Progenitor cell of endocrine pancreas (in vitro differentiated cells): ENCODE data around the gene STK39. TPM values are rescaled to one million over a fixed set of nuclear protein-coding genes. Genes with fewer than 3 reads are reported as not detected.

Experiments
- DNase-seq: peaks from one replicate; pipeline ENCODE4 v3.0.0; 2021; ENCODE audit warnings: low spot score; ENCODE audit not compliant: unreplicated experiment
- H3K27ac Mint-ChIP-seq: 2 replicates; pipeline ENCODE4 v1.8.0; 2021; ENCODE audit warnings: mild to moderate bottlenecking, moderate library complexity, mixed read lengths
- H3K27me3 Mint-ChIP-seq: 2 replicates; pipeline ENCODE4 v1.8.0; 2021; ENCODE audit warnings: mixed read lengths
- H3K36me3 Mint-ChIP-seq: 2 replicates; pipeline ENCODE4 v1.8.0; 2022; ENCODE audit warnings: mixed read lengths; ENCODE audit not compliant: insufficient read depth
- H3K4me1 Mint-ChIP-seq: 2 replicates; pipeline ENCODE4 v1.8.0; 2021; ENCODE audit warnings: low read depth, mixed read lengths
- H3K4me3 Mint-ChIP-seq: 2 replicates; pipeline ENCODE4 v1.8.0; 2021; ENCODE audit warnings: low read depth, mild to moderate bottlenecking, moderate library complexity, mixed read lengths
- H3K9me3 Mint-ChIP-seq: 2 replicates; pipeline ENCODE4 v1.8.0; 2021; ENCODE audit warnings: low read depth, mixed read lengths
- CTCF ChIP-seq: fragments of 200-600 bp; sonication (generic); IDR thresholded peaks from one replicate; pipeline ENCODE4 v1.5.0; 2021; ENCODE audit warnings: antibody characterized with exemption, mild to moderate bottlenecking; ENCODE audit not compliant: unreplicated experiment
- total RNA-seq: library from RNA; stranded (reverse); gene quantifications from 2 replicates; pipeline ENCODE4 v1.2.1, GENCODE V29; 2021

STK39 gene
- total RNA-seq, 1 donor from 2014 or later, result 22.9 TPM

DNA sequence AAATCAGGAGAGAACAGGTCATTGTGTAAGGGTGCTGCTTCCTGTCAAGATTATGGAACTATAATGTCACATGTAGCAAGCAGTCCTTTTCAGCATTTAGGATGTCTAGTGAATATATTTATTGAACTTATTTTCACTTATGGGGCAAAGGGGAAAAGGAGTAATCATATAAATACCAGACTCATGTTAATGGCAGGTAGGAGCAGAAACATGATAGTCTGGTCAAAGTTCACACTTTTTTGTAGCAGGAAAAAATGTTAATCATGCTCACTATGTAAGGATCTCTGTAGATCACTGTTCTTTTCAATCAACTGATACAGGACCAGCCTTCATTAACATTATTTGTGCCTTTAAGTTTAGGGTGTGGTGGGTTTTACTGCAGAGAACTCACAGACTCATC lies 219.0 kb downstream of the STK39 start:
- H3K27me3 Mint-ChIP-seq, result no peaks in the 10 kb centered on the region
- H3K4me3 Mint-ChIP-seq, result no peak overlapping the region
- DNase-seq, result no peak
- no peak overlapping the region for H3K27ac Mint-ChIP-seq
- peaks cover 10% of the 10 kb centered on the region for H3K36me3 Mint-ChIP-seq
- H3K9me3 Mint-ChIP-seq, result no peaks in the 10 kb centered on the region
- peaks cover 32% of the 10 kb centered on the region for H3K4me1 Mint-ChIP-seq
- no peak for TF ChIP-seq CTCF

DNA sequence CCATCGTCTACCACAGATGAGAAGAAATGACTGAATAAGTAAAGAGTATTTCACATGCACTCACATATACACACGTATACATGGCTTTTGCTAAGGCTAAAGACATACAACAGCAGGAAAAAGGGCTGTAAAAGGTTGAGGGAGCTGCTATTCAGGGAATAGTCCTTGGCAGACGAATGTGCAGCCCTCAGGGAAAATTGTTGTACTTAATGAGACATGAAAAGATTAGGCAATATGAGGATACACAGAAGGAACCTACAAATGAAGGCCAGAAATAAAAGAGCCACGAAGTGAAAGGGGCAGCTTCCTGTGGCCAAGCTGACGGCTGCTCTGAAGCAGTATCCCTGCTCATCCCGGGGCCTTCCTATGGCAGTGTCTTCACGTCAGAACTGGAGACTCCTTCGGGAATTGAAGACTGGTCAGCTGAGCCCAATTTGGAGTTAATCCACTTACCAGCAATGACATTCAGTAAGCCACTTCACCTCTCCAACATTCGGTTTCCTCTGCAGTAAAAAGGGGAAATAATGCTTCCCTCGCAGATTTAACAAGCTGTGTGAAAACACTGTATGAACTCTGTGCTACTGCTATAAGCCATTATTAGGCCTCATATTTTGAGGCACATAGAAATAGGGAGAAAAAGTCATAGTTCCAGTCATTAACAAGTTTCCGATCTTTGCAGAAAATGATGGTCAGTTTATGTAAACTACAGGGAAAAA lies 221.8 kb downstream of the STK39 start:
- Mint-ChIP-seq H3K36me3 (peaks cover 4% of the 10 kb centered on the region), H3K9me3 (no peaks in the 10 kb centered on the region), H3K4me3 (no peak overlapping the region), H3K27me3 (peaks cover 3% of the 10 kb centered on the region), H3K27ac (peak overlapping the region; percentile 6), H3K4me1 (peaks cover 32% of the 10 kb centered on the region)
- TF ChIP-seq CTCF, result no peak
- DNase-seq, result no peak

GRCh38 chr2:168024459-168024858 lies 222.9 kb downstream of the STK39 start:
- peaks cover 32% of the 10 kb centered on the region for H3K4me1 Mint-ChIP-seq
- peaks cover 3% of the 10 kb centered on the region for H3K27me3 Mint-ChIP-seq
- H3K27ac Mint-ChIP-seq, result no peak overlapping the region
- no peaks in the 10 kb centered on the region for H3K9me3 Mint-ChIP-seq
- peaks cover 4% of the 10 kb centered on the region for H3K36me3 Mint-ChIP-seq
- DNase-seq, result no peak
- H3K4me3 Mint-ChIP-seq, result no peak overlapping the region
- TF ChIP-seq CTCF, result no peak

GRCh38 chr2:168021800-168022587 lies 225.4 kb downstream of the STK39 start:
- H3K9me3 Mint-ChIP-seq, result no peaks in the 10 kb centered on the region
- peaks cover 4% of the 10 kb centered on the region for H3K36me3 Mint-ChIP-seq
- H3K4me3 Mint-ChIP-seq, result no peak overlapping the region
- H3K27me3 Mint-ChIP-seq, result peaks cover 3% of the 10 kb centered on the region
- DNase-seq, result no peak
- H3K27ac Mint-ChIP-seq, result no peak overlapping the region
- no peak for TF ChIP-seq CTCF
- H3K4me1 Mint-ChIP-seq, result peaks cover 18% of the 10 kb centered on the region

- Mint-ChIP-seq H3K27ac (no peak overlapping the region), H3K4me3 (no peak overlapping the region)
- TF ChIP-seq CTCF, result no peak
Observed at GRCh38 chr2:168015274-168015953, 232.0 kb downstream of the STK39 start.

More at GRCh38 chr2:168015274-168015953, 232.0 kb downstream of the STK39 start:
- H3K27me3 Mint-ChIP-seq, result no peaks in the 10 kb centered on the region
- peaks cover 6% of the 10 kb centered on the region for H3K36me3 Mint-ChIP-seq
- no peak for DNase-seq
- H3K9me3 Mint-ChIP-seq, result no peaks in the 10 kb centered on the region
- no peaks in the 10 kb centered on the region for H3K4me1 Mint-ChIP-seq
